ENCODE results near the gene PHACTR1.

DNA sequence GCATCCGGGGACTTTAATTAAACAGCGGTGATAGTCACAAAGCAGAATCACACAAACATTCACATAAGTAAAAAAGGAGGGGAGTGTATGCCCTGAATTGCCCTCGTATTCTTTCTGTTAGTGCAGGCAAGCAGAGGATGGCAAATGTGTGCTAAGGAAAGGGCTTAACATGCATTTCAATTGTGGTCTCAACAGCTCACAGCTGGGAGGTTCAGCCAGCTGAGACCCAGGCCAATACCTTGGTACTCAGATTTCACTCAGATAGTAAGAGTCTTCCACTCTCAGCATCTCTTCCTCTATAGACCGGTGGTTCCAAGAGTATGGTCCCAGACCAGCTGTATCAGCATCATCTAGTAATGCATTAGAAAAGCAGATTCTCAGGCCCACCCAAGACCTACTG is 215.1 kb downstream of the PHACTR1 start:
- TF ChIP-seq SIN3A (IDR thresholded peaks at IDR 0.05; ENCODE audit: borderline replicate concordance, low read depth, low read length) (no peak), EZH2phosphoT487 (IDR thresholded peaks at IDR 0.05; ENCODE audit: borderline replicate concordance, low read depth) (no peak), RFX5 (IDR thresholded peaks at IDR 0.05; ENCODE audit: low read length) (no peak), TCF12 (IDR thresholded peaks at IDR 0.05) (no peak)
- TF ChIP-seq, protein P1, sequence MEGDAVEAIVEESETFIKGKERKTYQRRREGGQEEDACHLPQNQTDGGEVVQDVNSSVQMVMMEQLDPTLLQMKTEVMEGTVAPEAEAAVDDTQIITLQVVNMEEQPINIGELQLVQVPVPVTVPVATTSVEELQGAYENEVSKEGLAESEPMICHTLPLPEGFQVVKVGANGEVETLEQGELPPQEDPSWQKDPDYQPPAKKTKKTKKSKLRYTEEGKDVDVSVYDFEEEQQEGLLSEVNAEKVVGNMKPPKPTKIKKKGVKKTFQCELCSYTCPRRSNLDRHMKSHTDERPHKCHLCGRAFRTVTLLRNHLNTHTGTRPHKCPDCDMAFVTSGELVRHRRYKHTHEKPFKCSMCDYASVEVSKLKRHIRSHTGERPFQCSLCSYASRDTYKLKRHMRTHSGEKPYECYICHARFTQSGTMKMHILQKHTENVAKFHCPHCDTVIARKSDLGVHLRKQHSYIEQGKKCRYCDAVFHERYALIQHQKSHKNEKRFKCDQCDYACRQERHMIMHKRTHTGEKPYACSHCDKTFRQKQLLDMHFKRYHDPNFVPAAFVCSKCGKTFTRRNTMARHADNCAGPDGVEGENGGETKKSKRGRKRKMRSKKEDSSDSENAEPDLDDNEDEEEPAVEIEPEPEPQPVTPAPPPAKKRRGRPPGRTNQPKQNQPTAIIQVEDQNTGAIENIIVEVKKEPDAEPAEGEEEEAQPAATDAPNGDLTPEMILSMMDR (IDR thresholded peaks at IDR 0.05): no peak

Data from SK-N-SH (cell line).